Measurements from ENCODE around the gene AMOTL2.

The AMOTL2 gene

GRCh38 chr3:134392336-134392983 lies 18.2 kb upstream of the AMOTL2 start:
- Histone ChIP-seq H3K9ac (ENCODE audit: low read length) (no peak overlapping the region), H3K27me3 (ENCODE audit: low read length) (no peaks in the 10 kb centered on the region), H2AFZ (ENCODE audit: low read depth, low read length, severe bottlenecking) (no peak overlapping the region), H3K27ac (ENCODE audit: low read depth, low read length) (no peak overlapping the region), H3K9me2 (replicated peaks; ENCODE audit: insufficient read depth, low read length) (no peaks in the 10 kb centered on the region), H3K4me2 (ENCODE audit: low read depth, low read length, poor library complexity, severe bottlenecking) (no peak overlapping the region), H3F3A (ENCODE audit: insufficient read depth) (no peaks in the 10 kb centered on the region), H3K36me3 (ENCODE audit: low read length) (no peaks in the 10 kb centered on the region), H3K4me3 (ENCODE audit: insufficient read depth, low read length, poor library complexity, severe bottlenecking) (no peak overlapping the region), H3K9me3 (ENCODE audit: insufficient read depth, low read length) (no peaks in the 10 kb centered on the region), H3K79me2 (ENCODE audit: insufficient read depth, low read length) (no peaks in the 10 kb centered on the region), H4K20me1 (ENCODE audit: low read depth, low read length) (no peaks in the 10 kb centered on the region)
- TF ChIP-seq, protein P1, sequence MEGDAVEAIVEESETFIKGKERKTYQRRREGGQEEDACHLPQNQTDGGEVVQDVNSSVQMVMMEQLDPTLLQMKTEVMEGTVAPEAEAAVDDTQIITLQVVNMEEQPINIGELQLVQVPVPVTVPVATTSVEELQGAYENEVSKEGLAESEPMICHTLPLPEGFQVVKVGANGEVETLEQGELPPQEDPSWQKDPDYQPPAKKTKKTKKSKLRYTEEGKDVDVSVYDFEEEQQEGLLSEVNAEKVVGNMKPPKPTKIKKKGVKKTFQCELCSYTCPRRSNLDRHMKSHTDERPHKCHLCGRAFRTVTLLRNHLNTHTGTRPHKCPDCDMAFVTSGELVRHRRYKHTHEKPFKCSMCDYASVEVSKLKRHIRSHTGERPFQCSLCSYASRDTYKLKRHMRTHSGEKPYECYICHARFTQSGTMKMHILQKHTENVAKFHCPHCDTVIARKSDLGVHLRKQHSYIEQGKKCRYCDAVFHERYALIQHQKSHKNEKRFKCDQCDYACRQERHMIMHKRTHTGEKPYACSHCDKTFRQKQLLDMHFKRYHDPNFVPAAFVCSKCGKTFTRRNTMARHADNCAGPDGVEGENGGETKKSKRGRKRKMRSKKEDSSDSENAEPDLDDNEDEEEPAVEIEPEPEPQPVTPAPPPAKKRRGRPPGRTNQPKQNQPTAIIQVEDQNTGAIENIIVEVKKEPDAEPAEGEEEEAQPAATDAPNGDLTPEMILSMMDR (IDR thresholded peaks at IDR 0.05; ENCODE audit: insufficient read depth, low read length, poor library complexity, severe bottlenecking): no peak
- no peak for TF ChIP-seq EZH2phosphoT487 (conservative IDR thresholded peaks at IDR 0.05; ENCODE audit: low read length)

DNA sequence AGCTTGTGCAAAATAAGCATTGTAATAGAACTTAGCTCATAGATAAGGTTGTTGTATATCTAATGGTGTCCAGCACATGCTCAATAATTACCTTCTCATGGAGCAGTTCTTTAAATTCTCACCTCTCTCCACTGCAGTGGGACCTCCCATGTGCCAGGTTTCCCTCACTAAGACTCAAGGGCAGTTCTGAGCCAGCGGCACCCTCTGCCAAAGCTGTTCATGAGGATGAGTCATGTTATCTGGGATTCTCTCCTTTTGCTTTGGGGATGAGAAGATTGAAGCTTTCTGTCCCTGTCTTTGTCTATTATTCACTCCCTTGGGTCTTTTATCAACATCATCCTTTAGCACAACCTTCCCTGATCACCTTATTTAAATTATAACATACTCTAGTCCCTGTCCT lies 15.6 kb upstream of the AMOTL2 start:
- TF ChIP-seq, protein P1 (IDR thresholded peaks at IDR 0.05; ENCODE audit: insufficient read depth, low read length, poor library complexity, severe bottlenecking): no peak
- TF ChIP-seq EZH2phosphoT487 (conservative IDR thresholded peaks at IDR 0.05; ENCODE audit: low read length): no peak
- Histone ChIP-seq H4K20me1 (ENCODE audit: low read depth, low read length) (no peaks in the 10 kb centered on the region), H2AFZ (ENCODE audit: low read depth, low read length, severe bottlenecking) (no peak overlapping the region), H3K27me3 (ENCODE audit: low read length) (no peaks in the 10 kb centered on the region), H3K27ac (ENCODE audit: low read depth, low read length) (no peak overlapping the region), H3K79me2 (ENCODE audit: insufficient read depth, low read length) (no peaks in the 10 kb centered on the region), H3F3A (ENCODE audit: insufficient read depth) (no peaks in the 10 kb centered on the region), H3K9ac (ENCODE audit: low read length) (no peak overlapping the region), H3K4me2 (ENCODE audit: low read depth, low read length, poor library complexity, severe bottlenecking) (no peak overlapping the region), H3K4me3 (ENCODE audit: insufficient read depth, low read length, poor library complexity, severe bottlenecking) (no peak overlapping the region), H3K9me3 (ENCODE audit: insufficient read depth, low read length) (no peaks in the 10 kb centered on the region), H3K9me2 (replicated peaks; ENCODE audit: insufficient read depth, low read length) (no peaks in the 10 kb centered on the region), H3K36me3 (ENCODE audit: low read length) (no peaks in the 10 kb centered on the region)

GRCh38 chr3:134388788-134389485 lies 14.7 kb upstream of the AMOTL2 start:
- Histone ChIP-seq H3K9me2 (replicated peaks; ENCODE audit: insufficient read depth, low read length) (no peaks in the 10 kb centered on the region), H3K27ac (ENCODE audit: low read depth, low read length) (no peak overlapping the region), H3K79me2 (ENCODE audit: insufficient read depth, low read length) (no peaks in the 10 kb centered on the region), H3K4me3 (ENCODE audit: insufficient read depth, low read length, poor library complexity, severe bottlenecking) (no peak overlapping the region), H2AFZ (ENCODE audit: low read depth, low read length, severe bottlenecking) (no peak overlapping the region), H3K9ac (ENCODE audit: low read length) (no peak overlapping the region), H4K20me1 (ENCODE audit: low read depth, low read length) (no peaks in the 10 kb centered on the region), H3K27me3 (ENCODE audit: low read length) (no peaks in the 10 kb centered on the region), H3F3A (ENCODE audit: insufficient read depth) (no peaks in the 10 kb centered on the region), H3K4me2 (ENCODE audit: low read depth, low read length, poor library complexity, severe bottlenecking) (no peak overlapping the region), H3K36me3 (ENCODE audit: low read length) (no peaks in the 10 kb centered on the region), H3K9me3 (ENCODE audit: insufficient read depth, low read length) (no peaks in the 10 kb centered on the region)
- TF ChIP-seq, protein P1 (IDR thresholded peaks at IDR 0.05; ENCODE audit: insufficient read depth, low read length, poor library complexity, severe bottlenecking): no peak
- no peak for TF ChIP-seq EZH2phosphoT487 (conservative IDR thresholded peaks at IDR 0.05; ENCODE audit: low read length)

Data from SU-DHL-6 (cell line).